K562 (cell line): ENCODE measurements around the gene KLHL29. TPM values are rescaled to one million over a fixed set of nuclear protein-coding genes. Genes with fewer than 3 reads are reported as not detected.

Source experiments
- ATAC-seq: fragments of 200-7000 bp; cut with Tn5 transposase; 3 replicates; pipeline ENCODE4 v1.9.1; 2020; ENCODE audit warnings: moderate library complexity
- BruUV-seq: library from RNA; stranded (reverse); fragments of 400-500 nt; replicated peaks from 2 replicates; lab custom pipeline; 2021; lab: Mats Ljungman, UMichigan
- CTCF ChIA-PET: fragments of 300-600 bp; formaldehyde crosslinking; extraction: SDS; loops from one replicate; lab custom pipeline; 2021; ENCODE audit warnings: low intra/inter-chr PET ratio; lab: Yijun Ruan, JAX
- POLR2A ChIA-PET: fragments of 300-600, 350-650 bp; sonication (Branson Sonifier 250); formaldehyde crosslinking; extraction: SDS; loops from one replicate; lab custom pipeline; 2021; ENCODE audit warnings: antibody characterized with exemption, inconsistent platforms; lab: Yijun Ruan, JAX
- DNase-seq, 4 experiments: peaks; one replicate each; pipeline versions ENCODE4 v3.0.0 to v3.0.0-alpha.2; 2011 to 2018; ENCODE audit warnings: low spot score in 3 of 4, mixed read lengths in 3 of 4; ENCODE audit errors: extremely low read depth in 1 of 4
- FAIRE-seq: peaks from 2 replicates; lab custom pipeline; 2011; peaks lifted over from hg19 to GRCh38; lab: Jason Lieb, UNC
- H2AFZ ChIP-seq: 2 replicates; pipeline ENCODE4 v1.6.0; 2011; ENCODE audit warnings: low read depth, low read length, control low read depth, inconsistent platforms
- H3K27ac ChIP-seq: fragments of 200-600 bp; 3 replicates; pipeline ENCODE4 v1.8.0; 2011; ENCODE audit warnings: low read depth, mild to moderate bottlenecking, control low read depth, inconsistent platforms, low read length, moderate library complexity, mixed read lengths; ENCODE audit errors: extremely low read depth
- H3K27me3 ChIP-seq, 2 experiments: fragments of 300-600 bp in 1 of 2; 2 replicates in 1 of 2; 3 replicates in 1 of 2; pipeline versions ENCODE4 v1.6.0 to v1.8.0; 2011; ENCODE audit warnings: inconsistent platforms in 2 of 2, low read length in 2 of 2, mild to moderate bottlenecking in 1 of 2, mixed read lengths in 1 of 2, moderate library complexity in 1 of 2; ENCODE audit not compliant: control insufficient read depth in 2 of 2, insufficient read depth in 2 of 2
- H3K36me3 ChIP-seq: fragments of 300-600 bp; 3 replicates; pipeline ENCODE4 v1.8.0; 2011; ENCODE audit warnings: mild to moderate bottlenecking, low read length, inconsistent platforms; ENCODE audit not compliant: control insufficient read depth, insufficient read depth
- H3K4me1 ChIP-seq, 2 experiments: fragments of 200-600 bp in 1 of 2; replicated peaks in 1 of 2; 2 replicates in 1 of 2; 3 replicates in 1 of 2; pipeline versions ENCODE4 v1.5.1 to v1.8.0; 2011; ENCODE audit warnings: inconsistent platforms in 2 of 2, low read length in 2 of 2, mild to moderate bottlenecking in 1 of 2, mixed read lengths in 1 of 2, moderate library complexity in 1 of 2; ENCODE audit not compliant: control insufficient read depth in 2 of 2, insufficient read depth in 2 of 2
- H3K4me2 ChIP-seq: 2 replicates; pipeline ENCODE4 v1.6.1; 2011; ENCODE audit warnings: low read length, control low read depth, inconsistent platforms, mixed read lengths; ENCODE audit not compliant: insufficient read depth
- H3K4me3 ChIP-seq: fragments of 200-600 bp; sonication (generic), shearing (Covaris generic); 2 replicates; pipeline ENCODE4 v1.5.1; 2016; ENCODE audit warnings: control low read depth, inconsistent platforms
- H3K79me2 ChIP-seq: fragments of 200-600 bp; 3 replicates; pipeline ENCODE4 v1.8.0; 2011; ENCODE audit warnings: low read length, inconsistent platforms; ENCODE audit not compliant: control insufficient read depth, insufficient read depth
- H3K9ac ChIP-seq, 2 experiments: 2 replicates each; pipeline versions ENCODE4 v1.6.0 to v1.6.1; 2011; ENCODE audit warnings: low read depth in 2 of 2, low read length in 2 of 2, control low read depth in 1 of 2, inconsistent platforms in 1 of 2, mild to moderate bottlenecking in 1 of 2, mixed read lengths in 1 of 2; ENCODE audit not compliant: insufficient read depth in 1 of 2
- H3K9me1 ChIP-seq: one replicate; pipeline ENCODE4 v1.6.0; 2011; ENCODE audit warnings: inconsistent platforms, mild to moderate bottlenecking, low read length, moderate library complexity; ENCODE audit not compliant: control insufficient read depth, insufficient read depth
- H3K9me3 ChIP-seq: replicated peaks from 2 replicates; pipeline ENCODE4 v1.5.1; 2011; ENCODE audit warnings: low read depth, low read length, inconsistent platforms; ENCODE audit not compliant: control insufficient read depth, insufficient read depth
- H4K20me1 ChIP-seq: replicated peaks from 2 replicates; pipeline ENCODE4 v1.6.1; 2011; ENCODE audit warnings: low read length, inconsistent platforms, mixed read lengths; ENCODE audit not compliant: control insufficient read depth, insufficient read depth
- CTBP1 ChIP-seq: fragments of 450-650 bp; IDR thresholded peaks from 2 replicates; pipeline ENCODE4 v1.6.1; 2016; ENCODE audit warnings: borderline replicate concordance
- KLF16 ChIP-seq: IDR thresholded peaks from 2 replicates; pipeline ENCODE4 v1.6.1; 2016; ENCODE audit warnings: antibody characterized with exemption
- NFIX ChIP-seq: fragments of 250-450 bp; sonication (Bioruptor Pico); IDR thresholded peaks from 2 replicates; pipeline ENCODE4 v1.4.0; 2020; ENCODE audit warnings: low read depth, mild to moderate bottlenecking, moderate library complexity
- PATZ1 ChIP-seq: fragments of 250-450 bp; sonication (Bioruptor Pico); IDR thresholded peaks from 2 replicates; pipeline ENCODE4 v1.5.0; 2020; ENCODE audit warnings: mild to moderate bottlenecking, borderline replicate concordance
- RBM25 ChIP-seq: fragments of 200-400 bp; formaldehyde crosslinking; IDR thresholded peaks from 2 replicates; pipeline ENCODE4 v1.6.1; 2018; ENCODE audit warnings: low read length, low read depth, moderate library complexity; ENCODE audit not compliant: severe bottlenecking
- REST ChIP-seq, 2 experiments: fragments of 450-650 bp; formaldehyde crosslinking in 1 of 2; IDR thresholded peaks; 2 replicates each; pipeline versions ENCODE4 v1.4.0 to v1.6.1; 2014 to 2020; ENCODE audit warnings: mild to moderate bottlenecking in 2 of 2, borderline replicate concordance in 1 of 2, low read depth in 1 of 2
- WGBS: fragments of 100-300 bp; shearing (Covaris generic); methylation state at CpG from one replicate; pipeline ENCODE4 v1.1.6; 2016; ENCODE audit warnings: low coverage, mixed read lengths; ENCODE audit not compliant: insufficient coverage; ENCODE audit errors: missing lambda C conversion rate; 5-methylcytosine and 5-hydroxymethylcytosine counted together
- in situ Hi-C: fragments of 300-500 bp; cut with MboI; formaldehyde crosslinking; loops from 4 replicates; pipeline ENCODE4 v1.15.0; 2018; ENCODE audit warnings: inconsistent platforms, mixed read lengths
- intact Hi-C: fragments of 100-400 bp; cut with micrococcal nuclease; formaldehyde crosslinking; loops from 2 replicates; pipeline ENCODE4 v1.14.2; 2022
- polyA plus RNA-seq, 8 experiments: library from polyadenylated mRNA; depleted of rRNA in 4 of 8; stranded (reverse) in 5 of 8; unstranded in 3 of 8; fragments of >200 nt; fragmentation: Nextera tagmentation in 2 of 8; fragmentation: Illumina TruSeq in 1 of 8; extraction: Ambion mirVana in 2 of 8; extraction: Trizol in 1 of 8; gene quantifications; 2 replicates each; pipeline versions ENCODE4 v1.2.1 to v1.2.3, GENCODE V29; 2011 to 2014; ENCODE audit warnings: inconsistent platforms in 1 of 8, missing spikeins in 1 of 8
- total RNA-seq, 7 experiments: library from RNA; depleted of rRNA in 6 of 7; stranded (reverse); fragments of >200 nt in 6 of 7; fragmentation: Illumina TruSeq in 2 of 7; extraction: Trizol in 2 of 7; gene quantifications; 2 replicates each; pipeline versions ENCODE4 v1.2.1 to v1.2.3, GENCODE V29; 2011 to 2021; ENCODE audit warnings: low replicate concordance in 1 of 7
- TF ChIP-seq, protein P1 (sequence below): sonication (generic); formaldehyde crosslinking; IDR thresholded peaks from 2 replicates; pipeline ENCODE4 v1.8.0; 2022; ENCODE audit warnings: mild to moderate bottlenecking, low read depth, missing genetic modification reagents

Gene KLHL29
- total and polyA plus RNA-seq, 9 of the 15 experiments (the other 6 are each of a cell fraction or from before 2014, with no cell fraction given) = 0.03 to 0.31 (median 0.08) TPM; not detected in 1

DNA sequence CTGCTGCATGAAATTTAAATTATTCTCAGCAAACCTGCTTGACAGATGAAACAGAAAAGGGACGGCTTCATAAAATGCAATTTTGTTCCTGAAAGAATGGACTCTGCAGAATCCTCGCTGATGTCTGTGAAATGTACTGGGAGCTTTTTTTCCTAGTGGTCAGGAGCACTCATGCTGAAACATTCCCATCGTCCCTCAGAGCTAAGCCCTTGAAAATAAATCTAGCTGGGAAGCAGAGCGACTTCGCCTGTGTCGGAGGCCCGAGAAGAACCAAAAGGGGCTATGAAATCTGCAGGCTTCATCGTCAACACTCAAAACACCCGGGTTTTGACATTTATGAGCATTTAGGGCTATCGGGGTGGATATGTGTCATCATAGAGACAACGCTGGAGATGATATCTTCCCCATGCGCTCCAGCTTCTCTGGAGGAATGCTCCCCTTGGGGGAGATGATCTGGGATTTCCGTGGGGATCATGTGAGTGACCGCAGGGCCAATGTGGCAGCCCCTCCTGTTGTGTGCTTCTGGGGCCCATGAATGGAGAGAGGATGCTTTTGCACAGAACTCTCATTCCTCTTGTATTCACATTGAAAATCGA lies 182.3 kb downstream of the KLHL29 start (continued):
- TF ChIP-seq, protein P1, sequence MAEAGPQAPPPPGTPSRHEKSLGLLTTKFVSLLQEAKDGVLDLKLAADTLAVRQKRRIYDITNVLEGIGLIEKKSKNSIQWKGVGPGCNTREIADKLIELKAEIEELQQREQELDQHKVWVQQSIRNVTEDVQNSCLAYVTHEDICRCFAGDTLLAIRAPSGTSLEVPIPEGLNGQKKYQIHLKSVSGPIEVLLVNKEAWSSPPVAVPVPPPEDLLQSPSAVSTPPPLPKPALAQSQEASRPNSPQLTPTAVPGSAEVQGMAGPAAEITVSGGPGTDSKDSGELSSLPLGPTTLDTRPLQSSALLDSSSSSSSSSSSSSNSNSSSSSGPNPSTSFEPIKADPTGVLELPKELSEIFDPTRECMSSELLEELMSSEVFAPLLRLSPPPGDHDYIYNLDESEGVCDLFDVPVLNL (CRISPR knock-in tag) = no peak
- TF ChIP-seq PATZ1 = no peak
- no peak for TF ChIP-seq NFIX (CRISPR knock-in tag)
- no peak for TF ChIP-seq RBM25
- TF ChIP-seq, all 486 proteins: peak for 0

DNA sequence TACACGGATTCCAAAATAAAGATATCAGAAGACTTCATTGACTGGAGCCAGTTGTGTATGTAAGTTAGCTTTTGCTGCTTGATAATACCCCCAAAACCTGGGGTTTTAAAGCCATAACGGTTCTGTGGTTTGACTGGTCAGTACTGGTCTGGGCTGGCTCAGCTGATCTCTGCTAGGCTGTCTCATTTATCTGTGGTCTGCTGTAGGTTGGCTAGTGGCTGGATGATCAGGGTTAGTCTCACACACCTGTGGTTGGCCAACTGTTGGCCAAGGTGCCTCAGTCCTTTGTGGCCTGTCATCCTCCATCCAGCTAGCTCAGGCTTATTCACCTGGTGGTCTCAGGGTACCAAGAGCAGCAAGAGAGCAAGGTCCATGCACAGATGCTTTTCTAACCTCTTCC lies 183.2 kb downstream of the KLHL29 start:
- POLR2A ChIA-PET = no interaction called here
- Histone ChIP-seq H3K9ac (no peak overlapping the region), H3K4me1 (no peaks in the 10 kb centered on the region), H4K20me1 (peaks cover 4% of the 10 kb centered on the region; the same call in 1 of the 2 replicates), H3K9me3 (no peaks in the 10 kb centered on the region), H3K79me2 (no peaks in the 10 kb centered on the region), H3K36me3 (no peaks in the 10 kb centered on the region), H3K4me3 (no peak overlapping the region), H3K27me3 (peaks cover 34 to 74% of the 10 kb centered on the region in 2 experiments), H3K4me2 (no peak overlapping the region), H3K27ac (no peak overlapping the region), H3K9me1 (no peaks in the 10 kb centered on the region), H2AFZ (no peak overlapping the region)
- CTCF ChIA-PET = no interaction called here
- peak; percentile 64; the same call in 1 of the 2 replicates for TF ChIP-seq KLF16
- TF ChIP-seq CTBP1 = no peak
- TF ChIP-seq REST (IDR thresholded peaks at IDR 0.05; ENCODE audit: borderline replicate concordance) = peak; percentile 54
- no peak for TF ChIP-seq REST (CRISPR knock-in tag; IDR thresholded peaks at IDR 0.05; ENCODE audit: low read depth)
- 0% methylated on average over 2 of the region's 2 CpGs for WGBS
- intact Hi-C loops = no loop called here
- in situ Hi-C loops = no loop called here
- ATAC-seq (no peak), FAIRE-seq (no peak), DNase-seq (no peak)
- no TSS peak for BruUV-seq
